ENCODE results near the gene NKX2-2.

- TF ChIP-seq CTCF (IDR thresholded peaks at IDR 0.05; ENCODE audit: borderline replicate concordance, extremely low read depth, low read length, poor library complexity, severe bottlenecking) (no peak), EZH2 (IDR thresholded peaks at IDR 0.05; ENCODE audit: borderline replicate concordance, low read depth, low read length, severe bottlenecking) (no peak)
Observed at GRCh38 chr20:21555470-21556120, 41.7 kb upstream of the NKX2-2 start.

Measured in DND-41 (cell line).